ENCODE measurements around the gene SLC8A1.

SLC8A1 gene

GRCh38 chr2:40353231-40353630 is 98.7 kb downstream of the SLC8A1 start:
- DNase-seq (ENCODE audit: low read depth in 2 of 2), result no peak

- DNase-seq (ENCODE audit: low read depth in 2 of 2), result no peak
These were observed 99.2 kb downstream of the SLC8A1 start for GRCh38 chr2:40352703-40353099.

- no peak for DNase-seq (ENCODE audit: low read depth in 2 of 2)
These were observed 99.7 kb downstream of the SLC8A1 start for GRCh38 chr2:40352041-40352702.

- DNase-seq (ENCODE audit: low read depth in 2 of 2), result no peak
These were observed 103.2 kb downstream of the SLC8A1 start for GRCh38 chr2:40348665-40349064.

GRCh38 chr2:40348038-40348437 is 103.9 kb downstream of the SLC8A1 start:
- DNase-seq (ENCODE audit: low read depth in 2 of 2), result no peak

- DNase-seq (ENCODE audit: low read depth in 2 of 2), result no peak
These were observed 105.1 kb downstream of the SLC8A1 start for GRCh38 chr2:40346535-40347354.

GRCh38 chr2:40344364-40344763 is 107.5 kb downstream of the SLC8A1 start:
- no peak for DNase-seq (ENCODE audit: low read depth in 2 of 2)

GRCh38 chr2:40343902-40344301 is 108.0 kb downstream of the SLC8A1 start:
- DNase-seq (ENCODE audit: low read depth in 2 of 2), result no peak

GRCh38 chr2:40341198-40341597 is 110.7 kb downstream of the SLC8A1 start:
- DNase-seq (ENCODE audit: low read depth in 2 of 2), result no peak

GRCh38 chr2:40339026-40339425 is 112.9 kb downstream of the SLC8A1 start:
- DNase-seq (ENCODE audit: low read depth in 2 of 2), result no peak

GRCh38 chr2:40332191-40332826 is 119.6 kb downstream of the SLC8A1 start:
- DNase-seq (ENCODE audit: low read depth in 2 of 2), result no peak

GRCh38 chr2:40330096-40330495 is 121.8 kb downstream of the SLC8A1 start:
- no peak for DNase-seq (ENCODE audit: low read depth in 2 of 2)

- DNase-seq (ENCODE audit: low read depth in 2 of 2), result no peak
These were observed 122.2 kb downstream of the SLC8A1 start for GRCh38 chr2:40329739-40330030.

- DNase-seq (ENCODE audit: low read depth in 2 of 2), result no peak
These were observed 126.8 kb downstream of the SLC8A1 start for GRCh38 chr2:40325116-40325515.

GRCh38 chr2:40324656-40325055 is 127.2 kb downstream of the SLC8A1 start:
- no peak for DNase-seq (ENCODE audit: low read depth in 2 of 2)

- no peak for DNase-seq (ENCODE audit: low read depth in 2 of 2)
These were observed 130.1 kb downstream of the SLC8A1 start for GRCh38 chr2:40321822-40322221.

GRCh38 chr2:40321016-40321623 is 130.8 kb downstream of the SLC8A1 start:
- DNase-seq (ENCODE audit: low read depth in 2 of 2), result no peak

- DNase-seq (ENCODE audit: low read depth in 2 of 2), result no peak
These were observed 133.0 kb downstream of the SLC8A1 start for GRCh38 chr2:40318921-40319320.

- DNase-seq (ENCODE audit: low read depth in 2 of 2), result no peak
These were observed 134.1 kb downstream of the SLC8A1 start for GRCh38 chr2:40317761-40318160.

- no peak for DNase-seq (ENCODE audit: low read depth in 2 of 2)
These were observed 134.8 kb downstream of the SLC8A1 start for GRCh38 chr2:40317046-40317445.

GRCh38 chr2:40316620-40317019 is 135.3 kb downstream of the SLC8A1 start:
- DNase-seq (ENCODE audit: low read depth in 2 of 2), result no peak

GRCh38 chr2:40315683-40316082 is 136.2 kb downstream of the SLC8A1 start:
- DNase-seq (ENCODE audit: low read depth in 2 of 2), result no peak

- DNase-seq (ENCODE audit: low read depth in 2 of 2), result no peak
These were observed 140.9 kb downstream of the SLC8A1 start for GRCh38 chr2:40311026-40311425.
